HG03066 (cell line): Measurements from ENCODE around the gene ALKBH4.
"Not testable (repeated sequence)": the region's sequence is repeated elsewhere in the genome, so short reads cannot be mapped to it uniquely, and the experiment has no call there.

Experiments used
- ATAC-seq: cut with Tn5 transposase; IDR thresholded peaks from one replicate; pipeline ENCODE4 v1.9.1; 2021; ENCODE audit warnings: low read depth; ENCODE audit not compliant: unreplicated experiment

ALKBH4 gene

GRCh38 chr7:102479209-102479584 is 14.5 kb upstream of the ALKBH4 start:
- ATAC-seq = peak; percentile 33

- ATAC-seq = peak; percentile 91
Observed at GRCh38 chr7:102478314-102479208, 13.9 kb upstream of the ALKBH4 start, which contains the start of gene POLR2J. TSS of gene POLR2J (minus strand) at chr7:102478922. CDS start at chr7:102478860, 62 bp downstream.

DNA sequence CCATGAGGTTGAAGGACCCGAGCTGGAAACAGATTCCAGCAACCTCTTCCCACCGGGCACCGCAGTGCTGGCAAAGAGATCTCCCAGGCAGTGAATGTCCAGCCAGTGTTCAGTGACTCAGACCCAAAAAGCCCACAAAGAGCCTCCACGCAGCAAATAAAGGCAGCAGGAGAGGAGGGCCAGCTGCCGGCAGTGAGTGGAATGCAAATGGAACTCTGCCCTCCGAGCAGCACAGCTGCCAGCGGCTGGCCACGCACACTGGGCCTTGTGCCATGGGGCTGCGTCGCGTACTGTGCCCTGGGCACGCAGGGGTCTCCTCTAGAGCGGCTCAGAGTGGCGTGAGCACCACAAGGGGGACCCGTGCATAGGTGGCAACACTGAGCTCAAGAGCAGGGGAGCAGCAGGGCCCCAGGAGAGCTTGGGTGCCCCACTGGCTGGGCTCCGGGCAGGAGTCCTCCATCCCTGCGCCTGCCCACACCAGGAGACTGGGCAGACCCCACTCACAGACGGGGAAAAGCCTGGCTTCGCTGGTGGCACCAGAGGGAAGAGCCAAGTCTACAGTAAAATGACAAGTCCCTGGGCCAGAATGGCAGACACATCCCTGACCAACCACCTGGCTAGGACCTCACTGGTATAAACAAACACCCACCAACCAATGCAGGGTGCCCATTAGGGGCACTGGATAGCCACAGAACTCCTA is 10.2 kb upstream of the ALKBH4 start:
- ATAC-seq = not testable (repeated sequence)

DNA sequence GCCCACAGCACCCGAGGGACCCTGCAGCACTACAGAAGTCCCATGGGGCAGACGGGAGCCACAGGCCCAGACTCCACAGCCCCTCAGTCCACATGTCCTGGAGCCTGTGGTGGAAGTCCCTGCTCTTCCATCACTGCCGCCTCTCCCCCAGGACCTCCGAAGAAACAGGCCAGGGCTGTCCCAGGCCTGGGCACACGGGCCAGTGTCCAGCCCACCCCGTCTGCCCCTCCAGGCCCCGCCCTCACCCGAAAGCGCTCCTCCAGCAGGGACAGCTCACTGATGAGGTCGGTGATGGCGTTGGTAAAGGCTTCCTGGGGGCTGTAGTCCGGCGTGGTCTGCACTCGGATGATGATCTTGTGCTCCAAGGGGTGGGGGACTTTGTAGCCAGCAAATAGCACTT is 9.5 kb upstream of the ALKBH4 start:
- not testable (repeated sequence) for ATAC-seq

DNA sequence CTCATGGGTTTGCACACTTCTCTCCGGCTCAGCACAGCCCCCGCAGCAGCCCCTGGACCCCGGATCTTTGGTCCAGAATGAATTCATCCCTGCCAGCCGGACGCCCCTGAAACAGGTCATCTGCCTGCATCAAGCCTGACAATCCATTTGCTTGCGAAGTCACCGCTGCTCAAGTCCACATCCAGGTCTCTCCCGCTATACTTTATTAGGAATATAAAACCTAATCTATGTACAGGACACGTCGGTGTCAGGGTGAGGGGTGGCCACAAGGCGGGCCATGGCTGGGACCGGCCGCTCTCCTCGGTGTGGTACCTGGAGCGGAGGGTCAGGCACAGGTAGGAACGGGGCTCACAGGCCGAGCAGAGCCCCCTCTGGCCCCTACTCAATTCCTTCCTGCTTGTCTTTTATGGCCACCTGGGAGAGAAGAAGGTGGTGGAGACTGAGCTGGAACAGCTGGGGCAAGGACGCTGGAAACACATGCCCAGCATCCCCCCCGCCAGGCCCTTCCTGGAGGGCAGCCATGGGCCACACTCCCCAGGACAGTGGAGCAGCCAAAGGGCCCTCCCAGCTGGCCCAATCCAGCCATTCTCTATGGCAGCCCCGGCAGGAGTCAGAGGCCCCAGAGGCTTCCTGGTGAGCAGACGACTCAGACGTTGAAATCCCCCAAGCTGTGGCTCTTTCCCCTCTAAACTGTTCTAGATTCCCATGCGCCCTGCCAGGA is 8.8 kb upstream of the ALKBH4 start:
- ATAC-seq = no peak

DNA sequence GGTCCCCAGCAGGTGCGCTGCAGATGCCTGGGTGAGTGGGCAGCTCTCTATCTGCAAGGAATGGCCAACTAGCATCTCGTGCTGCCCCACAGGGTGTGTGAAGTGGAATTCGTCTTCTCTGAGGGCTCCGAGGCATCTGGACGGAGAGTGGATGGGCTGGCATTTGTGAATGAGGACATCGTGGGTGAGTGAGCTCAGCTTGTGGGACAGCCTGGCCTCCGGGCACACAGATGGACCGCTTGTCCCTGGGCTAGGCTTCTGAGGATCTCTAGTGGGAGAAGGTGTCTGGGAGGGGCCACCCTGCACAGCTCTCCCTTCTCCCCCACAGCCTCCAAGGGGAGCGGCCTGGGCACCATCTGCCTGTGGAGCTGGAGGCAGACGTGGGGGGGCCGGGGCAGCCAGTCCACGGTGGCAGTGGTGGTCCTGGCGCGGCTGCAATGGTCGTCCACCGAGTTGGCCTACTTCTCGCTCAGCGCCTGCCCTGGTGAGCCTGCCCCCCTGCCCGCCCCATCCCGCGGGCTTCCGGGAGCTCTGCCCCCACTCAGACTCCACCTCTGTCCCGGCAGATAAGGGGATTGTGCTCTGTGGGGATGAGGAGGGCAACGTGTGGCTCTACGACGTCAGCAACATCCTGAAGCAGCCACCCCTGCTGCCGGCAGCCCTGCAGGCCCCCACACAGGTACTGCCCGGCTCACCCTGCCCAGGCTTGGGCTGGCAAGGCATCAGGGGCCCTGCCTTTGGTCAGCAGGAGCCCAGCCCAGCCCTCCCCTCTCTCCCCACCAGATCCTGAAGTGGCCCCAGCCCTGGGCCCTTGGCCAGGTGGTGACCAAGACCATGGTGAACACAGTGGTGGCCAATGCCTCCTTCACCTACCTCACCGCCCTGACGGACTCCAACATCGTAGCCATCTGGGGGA is 7.7 kb upstream of the ALKBH4 start:
- ATAC-seq = no peak

DNA sequence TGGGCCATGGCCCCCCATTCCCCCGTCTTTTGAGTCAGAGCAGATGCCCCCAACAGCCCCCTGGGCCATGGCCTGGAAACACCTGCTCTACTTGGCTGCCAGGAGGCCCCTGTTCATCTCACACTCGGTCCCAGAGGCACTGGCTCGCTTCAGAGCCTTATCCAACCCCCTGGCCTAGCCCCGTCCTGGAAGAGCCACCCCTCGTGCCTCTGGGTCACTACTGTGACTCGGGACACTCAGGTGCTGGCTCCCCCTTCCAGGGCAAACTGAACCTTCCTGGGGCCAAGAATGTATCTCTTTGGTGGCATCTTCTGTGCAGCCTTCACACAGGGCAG is 7.1 kb upstream of the ALKBH4 start:
- no peak for ATAC-seq

DNA sequence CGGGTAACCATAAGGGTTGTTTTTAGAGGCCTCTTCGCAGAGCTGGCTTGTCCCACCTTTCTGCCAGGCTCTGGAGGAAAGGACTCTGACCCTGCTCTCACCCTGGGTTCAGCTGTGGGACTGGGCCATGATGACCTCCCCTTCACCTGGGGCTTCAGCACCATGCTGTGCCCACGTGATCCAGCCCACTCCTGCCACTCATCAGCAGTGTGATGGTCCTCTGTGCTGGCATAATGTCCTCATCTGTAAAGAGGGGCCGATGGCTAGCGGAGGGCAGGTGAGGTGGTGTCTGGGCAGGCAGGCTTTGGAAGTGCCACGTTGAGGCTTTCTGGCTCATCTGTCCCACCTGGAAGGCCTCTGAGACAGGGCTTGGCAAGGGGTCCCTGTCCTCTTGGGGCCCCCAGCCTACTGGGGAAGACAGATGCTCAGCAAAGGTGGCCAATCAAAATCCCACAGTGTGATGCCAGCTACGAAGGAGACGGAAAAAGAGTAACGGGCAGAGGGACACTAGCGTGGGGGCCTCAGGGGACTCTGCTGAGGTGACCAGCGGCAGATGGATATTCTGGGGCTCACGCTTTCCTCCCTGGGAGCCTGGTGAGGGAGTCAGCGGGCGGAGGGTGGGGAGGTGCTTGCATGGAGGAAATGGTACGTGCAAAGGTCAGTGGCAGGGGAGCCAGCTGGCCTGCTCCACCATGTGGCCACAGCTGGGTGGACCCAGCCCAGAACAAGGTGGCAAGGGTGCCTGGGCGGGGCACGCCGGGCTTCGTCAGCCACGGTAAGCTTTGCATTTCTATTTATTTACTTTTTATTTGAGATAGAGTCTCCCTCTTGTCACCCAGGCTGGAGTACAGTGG is 5.5 kb upstream of the ALKBH4 start:
- ATAC-seq = no peak

- ATAC-seq = no peak
Observed at GRCh38 chr7:102469351-102469971, 4.8 kb upstream of the ALKBH4 start.

- no peak for ATAC-seq
Observed at GRCh38 chr7:102468478-102469350, 4.1 kb upstream of the ALKBH4 start.

DNA sequence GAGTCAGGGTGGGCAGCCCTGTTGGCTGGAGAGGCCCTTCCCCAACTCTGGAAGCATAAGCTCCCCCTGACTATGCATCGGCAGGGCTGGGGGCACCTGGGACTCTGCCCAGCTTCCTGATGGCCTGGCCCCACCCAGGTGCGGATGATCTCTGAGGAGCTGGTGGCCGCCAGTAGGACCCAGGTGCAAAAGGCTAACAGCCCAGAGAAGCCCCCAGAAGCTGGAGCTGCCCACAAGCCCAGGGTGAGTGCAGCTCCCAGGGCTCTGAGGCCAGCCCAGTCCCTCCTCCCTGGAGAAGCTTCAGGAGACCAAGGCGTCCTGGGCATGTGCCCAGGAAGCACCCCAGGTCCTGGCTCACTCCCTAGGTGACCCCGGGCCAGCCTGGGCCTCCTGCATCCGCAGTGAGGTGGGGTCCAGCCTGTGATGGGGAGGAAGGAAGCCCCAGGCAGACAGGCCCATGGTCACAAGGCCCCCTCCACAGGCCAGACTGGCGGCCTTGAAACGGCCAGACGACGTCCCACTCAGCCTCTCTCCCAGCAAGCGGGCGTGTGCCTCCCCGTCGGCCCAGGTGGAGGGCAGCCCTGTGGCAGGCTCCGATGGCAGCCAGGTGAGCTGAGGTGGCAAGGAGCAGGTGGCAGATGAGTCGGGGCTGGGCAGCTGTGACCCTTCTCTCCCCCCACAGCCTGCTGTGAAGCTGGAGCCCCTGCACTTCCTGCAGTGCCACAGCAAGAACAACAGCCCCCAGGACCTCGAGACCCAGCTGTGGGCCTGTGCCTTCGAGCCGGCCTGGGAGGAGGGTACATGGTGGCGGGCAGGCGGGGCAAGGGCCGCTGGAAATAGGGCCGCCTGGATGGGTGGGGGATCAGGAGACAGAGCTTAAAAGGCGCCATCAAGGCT is 3.2 kb upstream of the ALKBH4 start:
- no peak for ATAC-seq

DNA sequence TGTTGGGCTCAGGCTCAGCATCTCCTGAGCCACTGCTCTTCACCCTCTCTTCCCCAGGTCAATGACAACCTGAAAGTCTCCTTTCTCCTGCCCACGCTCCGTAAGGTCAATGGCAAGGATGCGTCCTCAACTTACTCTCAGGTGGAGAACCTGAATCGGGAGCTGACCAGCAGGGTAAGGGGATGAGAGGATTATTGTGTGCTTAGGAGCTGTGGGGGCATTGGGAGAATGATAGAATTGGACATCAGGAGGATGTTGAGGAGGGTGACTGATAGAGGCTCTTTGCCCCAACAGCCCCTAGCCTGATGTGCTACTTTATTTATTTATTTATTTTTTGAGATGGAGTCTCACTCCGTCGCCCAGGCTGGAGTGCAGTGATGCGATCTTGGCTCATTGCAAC is 1.4 kb upstream of the ALKBH4 start:
- no peak for ATAC-seq

DNA sequence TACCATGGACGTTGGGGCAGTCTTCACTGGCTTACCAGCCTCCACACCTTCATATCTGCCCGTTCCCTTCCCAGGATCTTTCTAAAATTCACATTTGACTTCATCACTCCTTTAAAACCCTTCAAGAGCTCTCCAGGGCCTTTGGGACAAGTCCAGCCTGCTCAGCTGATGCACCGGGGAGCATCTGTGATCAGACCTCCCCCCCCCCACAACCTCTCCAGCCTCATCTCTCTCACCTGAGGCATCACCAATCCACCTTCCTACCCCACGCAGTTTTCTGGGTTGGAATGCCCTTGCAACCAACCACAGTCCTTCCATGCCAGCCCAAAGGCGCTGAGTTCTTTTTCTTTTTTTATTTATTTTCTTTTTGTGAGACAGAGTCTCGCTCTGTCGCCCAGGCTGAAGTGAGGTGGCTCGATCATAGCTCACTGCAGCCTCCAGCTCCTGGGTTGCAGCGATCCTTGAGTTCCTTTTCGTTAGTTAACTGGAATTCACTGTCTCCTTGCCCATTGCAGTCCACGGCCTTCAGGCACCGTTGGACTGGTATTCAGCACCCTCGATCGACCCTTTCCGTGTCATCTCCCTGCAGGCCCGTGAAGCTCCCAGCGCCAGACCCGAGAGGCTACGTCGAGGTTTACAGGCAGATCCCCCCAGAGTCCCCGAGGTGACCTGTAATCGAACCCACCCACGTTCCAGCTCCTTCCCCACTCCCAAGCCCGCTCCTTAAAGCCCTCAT is 654 bp downstream of the ALKBH4 start:
- ATAC-seq = no peak

GRCh38 chr7:102460467-102460866 is 4.2 kb downstream of the ALKBH4 start:
- ATAC-seq = no peak

DNA sequence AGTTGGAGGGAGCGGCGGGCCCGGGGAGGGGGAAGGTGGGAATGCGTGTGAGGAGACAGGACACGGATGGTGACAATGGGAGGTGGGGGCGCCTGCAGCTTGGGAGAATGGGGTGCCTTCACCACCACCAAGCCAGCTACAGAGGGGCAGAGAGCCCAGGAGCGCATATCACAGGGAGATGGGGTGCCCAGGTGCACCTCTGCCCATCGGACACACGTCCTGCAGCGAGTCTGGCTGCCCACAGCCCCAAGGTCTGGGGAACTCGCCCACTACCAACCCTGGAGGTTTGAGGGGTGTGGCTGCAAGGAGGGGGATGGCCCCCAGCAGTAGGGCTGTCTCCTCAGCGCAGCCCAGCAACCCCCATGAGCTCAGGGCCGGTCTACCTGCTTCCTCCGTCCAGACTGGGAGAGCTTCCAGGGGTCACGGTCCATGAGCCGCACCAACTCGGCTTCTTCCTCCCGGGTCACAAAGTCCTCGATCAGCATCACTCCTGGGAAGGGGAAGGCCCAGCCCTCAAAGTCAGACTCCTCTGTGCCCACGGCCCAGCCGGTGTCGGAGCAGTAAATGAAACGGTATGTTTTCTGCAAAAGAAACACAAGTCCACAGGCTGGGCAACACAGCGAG is 5.3 kb downstream of the ALKBH4 start:
- no peak for ATAC-seq

DNA sequence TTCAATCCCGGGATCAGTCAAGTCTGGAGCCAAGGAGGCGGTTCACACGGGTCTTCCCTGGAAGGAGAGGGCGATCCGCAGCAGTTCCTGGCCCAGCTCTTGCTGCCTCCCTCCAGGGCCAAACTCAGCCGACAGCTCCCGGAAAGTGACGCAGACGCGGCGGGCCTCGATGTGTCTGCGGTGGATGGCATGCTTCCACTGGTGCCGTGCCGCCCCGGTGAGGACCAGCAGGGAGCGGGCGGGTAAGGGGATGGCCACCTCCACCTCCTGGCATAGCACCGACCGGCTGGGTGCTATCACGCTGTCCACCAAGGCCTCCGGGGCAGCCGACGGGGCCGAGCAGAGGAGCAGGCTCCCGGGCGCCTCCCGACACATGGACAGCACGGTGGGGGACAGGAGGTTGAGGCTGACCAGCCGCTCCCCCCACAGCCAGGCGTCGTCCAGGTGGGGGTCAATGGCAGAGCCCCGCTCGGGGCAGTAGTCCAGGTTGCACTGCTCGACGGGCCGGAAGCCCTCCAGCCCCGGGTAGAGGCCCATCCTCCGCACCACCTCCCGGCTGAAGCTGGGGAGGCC is 7.2 kb downstream of the ALKBH4 start:
- ATAC-seq = no peak
